HUES48 (cell line): ENCODE measurements around the gene TNF.

Source experiments
- H3K27ac ChIP-seq: one replicate; pipeline ENCODE4 v1.7.0; 2013; ENCODE audit warnings: low read depth, low read length, inconsistent platforms
- H3K27me3 ChIP-seq: 2 replicates; pipeline ENCODE4 v1.6.1; 2013; ENCODE audit warnings: mild to moderate bottlenecking, low read length; ENCODE audit not compliant: control insufficient read depth, insufficient read depth
- H3K36me3 ChIP-seq: 2 replicates; pipeline ENCODE4 v1.6.1; 2013; ENCODE audit warnings: low read length; ENCODE audit not compliant: control insufficient read depth, insufficient read depth
- H3K4me1 ChIP-seq: 2 replicates; pipeline ENCODE4 v1.6.1; 2013; ENCODE audit warnings: mild to moderate bottlenecking, low read length; ENCODE audit not compliant: control insufficient read depth, insufficient read depth
- H3K4me3 ChIP-seq: 2 replicates; pipeline ENCODE4 v1.5.1; 2013; ENCODE audit warnings: mild to moderate bottlenecking, low read depth, low read length
- H3K9ac ChIP-seq: 2 replicates; pipeline ENCODE4 v1.6.1; 2013; ENCODE audit warnings: mild to moderate bottlenecking, low read depth, low read length, moderate library complexity
- H3K9me3 ChIP-seq: 2 replicates; pipeline ENCODE4 v1.6.1; 2013; ENCODE audit warnings: low read length; ENCODE audit not compliant: control insufficient read depth, insufficient read depth

Gene TNF

DNA sequence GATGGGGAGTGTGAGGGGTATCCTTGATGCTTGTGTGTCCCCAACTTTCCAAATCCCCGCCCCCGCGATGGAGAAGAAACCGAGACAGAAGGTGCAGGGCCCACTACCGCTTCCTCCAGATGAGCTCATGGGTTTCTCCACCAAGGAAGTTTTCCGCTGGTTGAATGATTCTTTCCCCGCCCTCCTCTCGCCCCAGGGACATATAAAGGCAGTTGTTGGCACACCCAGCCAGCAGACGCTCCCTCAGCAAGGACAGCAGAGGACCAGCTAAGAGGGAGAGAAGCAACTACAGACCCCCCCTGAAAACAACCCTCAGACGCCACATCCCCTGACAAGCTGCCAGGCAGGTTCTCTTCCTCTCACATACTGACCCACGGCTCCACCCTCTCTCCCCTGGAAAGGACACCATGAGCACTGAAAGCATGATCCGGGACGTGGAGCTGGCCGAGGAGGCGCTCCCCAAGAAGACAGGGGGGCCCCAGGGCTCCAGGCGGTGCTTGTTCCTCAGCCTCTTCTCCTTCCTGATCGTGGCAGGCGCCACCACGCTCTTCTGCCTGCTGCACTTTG lies at the start of gene TNF:
TSS of gene TNF (plus strand) at position 231 of the 567 bp plus-strand sequence. CDS start at position 408, 177 bp downstream.
- Histone ChIP-seq H3K9me3 (no peaks in the 10 kb centered on the region), H3K36me3 (no peaks in the 10 kb centered on the region), H3K27ac (no peak within 1 kb of the TSS), H3K27me3 (peaks cover 10% of the 10 kb centered on the region), H3K4me1 (peaks cover 4% of the 10 kb centered on the region; the same call in 1 of the 2 replicates), H3K4me3 (no peak within 1 kb of the TSS), H3K9ac (no peak within 1 kb of the TSS)

DNA sequence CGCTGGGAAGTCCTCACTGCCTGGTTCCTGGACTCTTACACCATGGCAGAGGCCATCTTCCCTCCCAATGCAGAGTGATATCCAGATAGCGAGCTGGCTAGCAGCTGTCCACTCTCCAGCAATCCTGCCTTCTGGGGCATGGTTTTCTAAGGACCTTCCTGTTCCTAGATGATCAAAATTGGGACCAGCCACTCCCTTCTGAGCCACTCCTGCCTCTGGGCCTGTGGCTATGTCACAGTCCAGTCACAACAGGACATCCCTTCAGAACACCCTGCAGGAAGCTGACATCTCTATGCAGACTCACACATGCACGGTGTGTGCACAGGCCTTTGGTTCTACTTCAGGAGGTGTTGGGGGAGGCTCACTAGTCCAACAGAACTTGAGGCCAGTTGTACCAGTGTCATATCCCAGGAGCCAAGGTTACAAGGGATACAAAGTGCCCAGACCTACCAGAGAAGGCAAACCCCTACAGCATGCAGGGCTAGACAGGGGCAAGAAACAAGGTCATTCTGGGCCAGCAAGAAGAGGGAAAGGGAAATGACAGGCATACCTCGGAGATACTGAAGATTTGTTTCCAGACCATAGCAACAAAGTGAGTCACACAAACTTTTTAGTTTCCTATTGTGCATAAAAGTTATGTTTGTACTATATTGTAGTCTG lies 49.3 kb upstream of the TNF start:
- H3K9ac ChIP-seq = no peak overlapping the region
- H3K9me3 ChIP-seq = no peaks in the 10 kb centered on the region
- no peaks in the 10 kb centered on the region for H3K27me3 ChIP-seq
- H3K36me3 ChIP-seq = peaks cover 17% of the 10 kb centered on the region
- H3K4me3 ChIP-seq = no peak overlapping the region
- no peaks in the 10 kb centered on the region for H3K4me1 ChIP-seq
- H3K27ac ChIP-seq = no peak overlapping the region

GRCh38 chr6:31528307-31528777 lies 47.0 kb upstream of the TNF start:
- Histone ChIP-seq H3K9ac (no peak overlapping the region), H3K4me1 (no peaks in the 10 kb centered on the region), H3K27ac (no peak overlapping the region), H3K4me3 (no peak overlapping the region), H3K9me3 (no peaks in the 10 kb centered on the region), H3K27me3 (no peaks in the 10 kb centered on the region), H3K36me3 (peaks cover 40% of the 10 kb centered on the region)

DNA sequence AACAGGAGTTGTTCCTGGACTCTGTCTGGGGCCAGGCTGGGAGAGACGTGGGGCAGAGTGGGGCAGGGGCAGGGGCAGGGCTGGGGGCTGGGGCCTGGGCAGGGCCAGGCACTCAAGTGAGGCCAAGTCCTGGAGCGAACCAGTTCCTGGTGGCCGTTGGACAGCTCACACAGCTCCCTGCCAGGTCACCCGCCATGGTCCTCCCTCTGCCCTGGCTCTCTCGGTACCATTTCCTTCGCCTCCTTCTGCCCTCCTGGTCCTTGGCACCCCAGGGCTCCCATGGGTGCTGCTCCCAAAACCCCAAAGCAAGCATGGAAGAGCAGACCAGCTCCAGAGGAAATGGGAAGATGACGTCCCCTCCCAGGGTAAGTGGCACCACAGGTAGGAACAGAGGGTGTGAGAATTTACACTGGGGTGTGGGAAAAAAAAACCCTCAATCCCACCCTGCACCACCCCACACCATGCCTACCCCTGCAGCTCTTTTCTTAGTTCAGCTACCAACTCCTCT lies 46.5 kb upstream of the TNF start, which contains the start of gene MCCD1:
TSS of gene MCCD1 (plus strand) at position 142 of the 508 bp plus-strand sequence. CDS start at position 195, 53 bp downstream.
- no peak within 1 kb of the TSS for H3K4me3 ChIP-seq
- peaks cover 46% of the 10 kb centered on the region for H3K36me3 ChIP-seq
- H3K27ac ChIP-seq = peak within 1 kb of the TSS; percentile 55
- no peaks in the 10 kb centered on the region for H3K27me3 ChIP-seq
- H3K4me1 ChIP-seq = no peaks in the 10 kb centered on the region
- no peak within 1 kb of the TSS for H3K9ac ChIP-seq
- H3K9me3 ChIP-seq = no peaks in the 10 kb centered on the region

DNA sequence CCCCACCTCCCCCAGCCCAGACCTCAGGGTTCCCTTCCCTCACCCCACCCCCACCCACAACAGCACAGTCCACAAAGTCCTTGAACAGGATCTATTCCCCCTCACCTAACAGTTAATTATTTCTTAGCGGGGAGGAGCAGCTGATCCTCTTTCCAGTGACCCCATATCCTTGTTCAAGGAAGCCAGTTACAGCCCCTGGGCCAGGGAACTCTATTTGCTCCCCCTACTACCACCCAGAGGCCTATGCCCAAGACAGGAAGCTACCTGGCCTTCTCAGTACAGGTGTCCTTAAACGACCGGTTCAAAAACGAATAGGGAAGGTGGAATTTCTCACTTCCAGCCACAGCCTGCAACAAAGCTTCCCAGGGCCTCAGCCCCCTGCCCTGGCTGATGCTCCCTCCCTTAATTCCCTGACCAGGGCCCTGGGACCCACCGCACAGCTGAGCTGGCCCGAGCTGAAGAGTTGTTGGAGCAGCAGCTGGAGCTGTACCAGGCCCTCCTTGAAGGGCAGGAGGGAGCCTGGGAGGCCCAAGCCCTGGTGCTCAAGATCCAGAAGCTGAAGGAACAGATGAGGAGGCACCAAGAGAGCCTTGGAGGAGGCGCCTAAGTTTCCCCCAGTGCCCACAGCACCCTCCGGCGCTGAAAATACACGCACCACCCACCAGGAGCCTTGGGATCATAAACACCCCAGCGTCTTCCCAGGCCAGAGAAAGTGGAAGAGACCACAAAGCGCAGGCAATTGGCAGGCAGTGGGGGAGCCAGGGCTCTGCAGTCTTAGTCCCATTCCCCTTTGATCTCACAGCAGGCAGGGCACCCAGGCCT lies 45.8 kb upstream of the TNF start:
- H3K9me3 ChIP-seq = no peaks in the 10 kb centered on the region
- peak overlapping the region; percentile 55 for H3K27ac ChIP-seq
- H3K9ac ChIP-seq = no peak overlapping the region
- no peaks in the 10 kb centered on the region for H3K27me3 ChIP-seq
- peaks cover 52% of the 10 kb centered on the region for H3K36me3 ChIP-seq
- H3K4me3 ChIP-seq = no peak overlapping the region
- no peaks in the 10 kb centered on the region for H3K4me1 ChIP-seq

- Histone ChIP-seq H3K9ac (no peak overlapping the region), H3K36me3 (peaks cover 63% of the 10 kb centered on the region), H3K27me3 (no peaks in the 10 kb centered on the region), H3K9me3 (no peaks in the 10 kb centered on the region), H3K4me3 (no peak overlapping the region), H3K4me1 (no peaks in the 10 kb centered on the region), H3K27ac (no peak overlapping the region)
These were observed 44.7 kb upstream of the TNF start for GRCh38 chr6:31530659-31531058.

DNA sequence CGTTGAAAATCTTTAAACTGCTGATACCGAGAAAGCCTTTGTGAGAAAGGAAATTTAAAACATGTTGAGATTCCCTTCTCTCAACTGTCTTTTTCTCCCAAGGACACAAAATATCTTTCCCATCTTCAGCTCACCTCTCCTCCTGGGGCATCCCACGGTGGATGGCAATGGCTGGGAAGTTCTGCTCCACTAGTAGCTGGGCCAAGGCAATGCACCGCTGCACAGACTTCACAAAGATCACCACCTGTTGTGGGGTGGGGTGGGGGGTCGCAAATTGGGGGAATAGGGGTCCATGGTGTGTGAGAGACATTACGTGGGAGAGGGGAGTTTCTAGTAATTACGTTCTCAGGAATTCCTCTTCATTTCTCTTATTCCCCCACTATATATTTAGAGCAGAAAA lies 44.2 kb upstream of the TNF start:
- Histone ChIP-seq H3K9me3 (no peaks in the 10 kb centered on the region), H3K9ac (no peak overlapping the region), H3K27ac (no peak overlapping the region), H3K4me3 (no peak overlapping the region), H3K27me3 (no peaks in the 10 kb centered on the region), H3K4me1 (no peaks in the 10 kb centered on the region), H3K36me3 (peaks cover 68% of the 10 kb centered on the region)

DNA sequence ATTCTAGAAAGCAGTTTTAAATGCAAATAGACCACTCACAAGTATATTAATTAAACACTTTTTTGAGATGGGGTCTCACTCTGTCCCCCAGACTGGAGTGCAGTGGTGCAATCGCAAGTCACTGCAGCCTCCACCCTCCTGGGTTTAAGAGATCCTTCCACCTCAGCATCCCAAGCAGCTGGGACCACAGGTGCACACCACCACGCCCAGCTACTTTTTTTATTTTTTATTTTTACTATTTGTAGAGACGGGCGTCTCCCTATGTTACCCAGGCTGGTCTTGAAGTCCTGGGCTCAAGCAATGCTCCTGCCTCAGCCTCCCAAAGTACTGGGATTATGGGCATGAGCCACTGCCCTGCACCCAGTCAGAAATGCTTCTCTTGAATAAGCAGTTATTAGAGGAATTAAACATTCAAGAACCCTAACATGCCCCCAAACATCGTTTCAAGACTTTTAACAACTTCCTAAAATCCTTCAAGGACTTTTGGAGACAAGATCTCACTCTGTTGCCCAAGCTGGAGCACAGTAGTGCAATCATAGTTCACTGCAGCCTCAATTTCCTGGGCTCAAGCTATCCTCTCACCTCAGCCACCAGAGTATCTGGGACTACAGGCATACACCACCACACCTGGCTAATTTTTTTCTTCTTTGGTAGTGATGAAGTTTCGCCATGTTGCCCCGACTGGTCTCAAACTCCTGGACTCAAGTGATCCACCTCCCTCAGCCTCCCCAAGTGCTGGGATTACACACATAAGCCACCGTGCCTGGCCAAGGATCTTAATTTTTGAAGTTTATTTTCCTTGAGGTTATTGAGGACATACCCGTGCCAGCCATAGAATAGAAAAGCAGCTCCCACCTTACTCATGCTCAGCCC lies 43.4 kb upstream of the TNF start:
- H3K36me3 ChIP-seq = peaks cover 77% of the 10 kb centered on the region
- no peak overlapping the region for H3K27ac ChIP-seq
- H3K9ac ChIP-seq = no peak overlapping the region
- H3K4me1 ChIP-seq = no peaks in the 10 kb centered on the region
- H3K9me3 ChIP-seq = no peaks in the 10 kb centered on the region
- H3K4me3 ChIP-seq = no peak overlapping the region
- H3K27me3 ChIP-seq = no peaks in the 10 kb centered on the region

- Histone ChIP-seq H3K4me3 (no peak overlapping the region), H3K27ac (no peak overlapping the region), H3K36me3 (peaks cover 85% of the 10 kb centered on the region), H3K4me1 (no peaks in the 10 kb centered on the region), H3K9ac (no peak overlapping the region), H3K27me3 (no peaks in the 10 kb centered on the region), H3K9me3 (no peaks in the 10 kb centered on the region)
These were observed 42.5 kb upstream of the TNF start for GRCh38 chr6:31532644-31533454.

- Histone ChIP-seq H3K4me1 (no peaks in the 10 kb centered on the region), H3K27me3 (no peaks in the 10 kb centered on the region), H3K9me3 (no peaks in the 10 kb centered on the region), H3K27ac (no peak overlapping the region), H3K4me3 (no peak overlapping the region), H3K9ac (no peak overlapping the region), H3K36me3 (peaks cover 91% of the 10 kb centered on the region)
These were observed 41.9 kb upstream of the TNF start for GRCh38 chr6:31533455-31533841.
